LoVo (cell line): ENCODE measurements around the gene HDHD5.

Experiments used
- DNase-seq: peaks from one replicate; pipeline ENCODE4 v3.0.0-alpha.2; 2016; ENCODE audit warnings: low spot score

HDHD5 gene

GRCh38 chr22:17158568-17159503, at the start of gene HDHD5:
Gene HDHD5 (minus strand): TSS chr22:17159277. CDS start chr22:17159251, 26 bp downstream.
- peak; percentile 89 for DNase-seq

GRCh38 chr22:17205432-17205831, 46.4 kb upstream of the HDHD5 start:
- no peak for DNase-seq

DNA sequence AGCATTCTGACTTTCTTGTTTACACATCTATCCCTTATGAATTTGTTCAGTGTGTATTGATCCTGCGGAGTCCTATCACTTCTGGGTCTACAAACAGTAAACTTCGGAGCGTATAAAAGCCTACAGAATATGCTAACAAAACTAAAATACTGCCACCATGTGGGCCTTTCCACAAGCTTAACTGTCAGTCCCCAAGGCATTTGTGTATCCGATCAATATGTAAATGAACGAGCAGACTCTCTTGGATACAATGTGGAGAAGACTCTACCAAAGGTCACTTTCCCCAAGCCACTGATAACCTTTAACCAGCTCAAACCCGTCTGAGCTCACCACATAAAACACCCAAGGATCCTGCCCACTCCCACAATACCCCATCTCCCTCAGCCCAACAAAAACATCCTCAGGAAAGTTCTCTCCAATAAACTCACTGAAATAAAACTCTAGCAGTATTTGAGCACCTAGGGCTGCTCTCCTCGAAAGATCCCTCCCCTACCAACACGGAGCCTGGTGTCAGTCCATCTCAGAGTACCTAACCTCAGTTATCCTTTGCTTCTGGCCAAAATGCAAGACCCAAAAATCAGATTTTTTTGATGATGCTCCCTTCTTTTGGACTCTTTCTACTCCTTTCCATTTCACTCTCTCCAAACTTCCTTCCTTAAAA, 42.3 kb upstream of the HDHD5 start:
- no peak for DNase-seq

DNA sequence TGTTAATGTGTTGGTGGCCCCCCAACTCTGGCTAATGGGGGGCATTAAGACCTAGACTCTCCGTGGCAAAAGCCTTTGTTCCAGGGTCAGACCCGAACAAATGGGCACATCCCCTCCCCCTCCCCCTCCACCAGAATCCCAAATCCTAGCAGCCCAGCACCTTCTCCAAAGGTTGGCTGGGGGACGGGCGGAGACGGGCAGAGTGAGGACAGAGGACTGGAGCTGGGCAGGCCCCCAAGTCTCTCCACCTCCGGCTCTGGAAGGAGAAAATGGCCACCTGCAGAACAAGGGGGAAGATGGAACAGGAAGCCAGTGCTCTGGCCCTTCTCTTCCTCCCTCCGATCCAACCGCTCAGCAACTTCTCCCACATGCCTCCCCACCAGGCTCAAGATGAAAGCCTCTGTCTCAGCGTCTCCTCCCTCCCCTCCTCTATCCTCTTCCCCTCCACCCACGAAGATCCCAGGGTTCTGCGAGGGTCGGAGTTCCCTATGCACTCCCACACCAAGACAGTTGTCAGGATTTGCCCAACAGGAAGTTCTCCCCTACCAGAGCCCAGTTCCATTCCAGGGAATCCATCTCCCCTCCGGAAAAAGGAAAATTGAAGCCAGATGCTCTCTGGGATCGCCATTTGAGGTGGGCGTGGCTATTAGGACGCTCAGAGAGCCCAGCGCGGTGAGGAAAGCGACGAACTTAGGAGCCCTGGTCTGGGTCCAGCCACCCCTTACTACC, 40.1 kb upstream of the HDHD5 start:
- no peak for DNase-seq

- DNase-seq, result no peak
These were observed 39.3 kb upstream of the HDHD5 start for GRCh38 chr22:17198170-17199002.

DNA sequence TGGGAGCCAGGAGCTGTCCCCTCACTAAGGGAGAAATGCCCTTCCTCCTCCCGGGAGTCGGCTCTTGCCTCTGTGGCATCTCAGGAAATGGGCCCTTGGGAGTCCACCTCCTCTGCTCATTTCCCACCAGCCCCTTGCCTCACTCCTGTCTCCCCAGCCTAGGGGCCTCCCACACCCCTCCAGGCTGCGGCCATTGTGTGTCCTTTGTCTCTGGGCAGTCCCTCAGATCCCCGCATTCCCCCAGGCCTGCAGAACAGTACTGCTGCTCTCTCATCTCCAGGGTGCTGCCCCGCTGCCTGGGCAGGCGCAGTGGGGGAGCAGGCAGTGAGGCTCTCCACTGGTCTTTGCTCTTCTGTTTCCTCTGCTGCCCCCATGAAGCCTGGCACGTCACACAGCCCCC, 35.1 kb upstream of the HDHD5 start:
- DNase-seq, result no peak

DNA sequence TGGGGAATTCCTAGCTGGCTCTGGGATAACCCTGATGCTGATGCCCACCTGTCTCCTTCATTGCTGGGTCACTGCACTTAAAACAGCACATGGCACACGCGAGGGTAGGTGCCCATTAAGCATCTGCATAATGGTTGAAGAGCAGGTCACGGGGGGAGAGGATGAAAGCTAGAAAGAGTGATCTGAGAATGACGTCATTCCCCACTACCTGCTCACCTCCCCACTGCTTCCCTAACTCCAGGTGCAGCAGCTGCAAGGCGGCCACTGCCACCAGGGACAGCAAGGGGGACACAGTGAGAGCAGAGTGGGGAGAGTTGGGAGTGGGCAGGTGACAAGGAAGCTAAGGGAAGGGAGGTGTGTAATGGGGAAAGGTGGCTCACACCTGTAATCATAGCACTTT, 33.1 kb upstream of the HDHD5 start:
- DNase-seq, result no peak

DNA sequence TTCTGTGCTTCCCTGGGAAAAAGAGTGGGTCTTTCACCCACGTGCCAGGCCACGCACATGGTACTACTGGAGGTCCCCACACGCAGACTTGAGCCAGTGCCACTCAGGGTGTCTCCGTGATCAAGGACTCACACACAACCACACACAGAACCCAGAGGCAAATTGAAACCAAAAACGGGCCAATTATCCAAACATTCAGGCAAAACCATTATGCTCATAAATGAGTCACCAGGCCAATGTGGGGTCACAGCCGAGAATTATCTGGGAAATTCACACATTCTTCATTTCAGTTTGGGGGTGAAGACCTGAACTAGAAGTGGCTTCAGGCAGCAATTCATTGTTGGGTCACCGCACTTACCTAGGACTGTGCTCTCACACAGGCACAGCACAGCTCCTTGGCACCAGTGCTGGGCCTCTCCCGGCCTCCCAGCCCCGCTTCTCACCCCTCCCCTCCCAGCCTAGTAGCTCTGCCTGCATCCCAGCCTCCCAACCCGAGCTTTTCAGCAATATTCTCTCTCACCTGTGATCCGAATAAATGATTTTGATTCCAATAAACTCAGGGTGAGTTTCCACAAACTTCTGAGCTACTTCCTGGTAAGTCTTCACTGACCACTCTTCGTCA, 32.2 kb upstream of the HDHD5 start:
- no peak for DNase-seq

GRCh38 chr22:17190702-17191101, 31.6 kb upstream of the HDHD5 start:
- no peak for DNase-seq

GRCh38 chr22:17176715-17177114, 17.6 kb upstream of the HDHD5 start:
- DNase-seq, result no peak

GRCh38 chr22:17172029-17172833, 13.2 kb upstream of the HDHD5 start:
- DNase-seq, result no peak

GRCh38 chr22:17171153-17172028, 12.3 kb upstream of the HDHD5 start:
- DNase-seq, result peak; percentile 91

- DNase-seq, result no peak
These were observed 8.4 kb upstream of the HDHD5 start for GRCh38 chr22:17167486-17167885.

- DNase-seq, result no peak
These were observed 5.4 kb upstream of the HDHD5 start for GRCh38 chr22:17164392-17165024.

- DNase-seq, result no peak
These were observed 3.7 kb upstream of the HDHD5 start for GRCh38 chr22:17162731-17163130.

DNA sequence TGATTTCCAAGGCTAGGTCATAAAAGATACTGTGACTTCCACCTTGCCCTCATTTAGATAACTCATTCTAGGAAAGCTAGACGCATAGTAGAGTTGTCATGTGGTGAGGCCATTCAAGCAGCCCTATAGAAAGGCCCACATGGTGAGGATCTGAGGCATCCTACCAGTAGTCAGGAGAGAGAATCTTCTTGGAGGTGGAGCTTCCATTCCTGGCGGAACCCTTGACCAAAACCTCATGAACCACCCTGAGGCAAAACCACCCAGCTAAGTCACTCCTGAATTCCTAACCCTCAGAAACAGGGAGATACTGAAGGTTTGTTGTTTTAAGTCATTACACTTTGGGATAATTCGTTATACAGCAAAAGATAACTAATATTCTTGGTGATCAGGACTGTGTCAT, 2.9 kb upstream of the HDHD5 start:
- DNase-seq, result no peak

GRCh38 chr22:17159504-17159951, 451 bp upstream of the HDHD5 start:
- peak; percentile 85 for DNase-seq

- DNase-seq, result no peak
These were observed 905 bp downstream of the HDHD5 start for GRCh38 chr22:17158176-17158567.

DNA sequence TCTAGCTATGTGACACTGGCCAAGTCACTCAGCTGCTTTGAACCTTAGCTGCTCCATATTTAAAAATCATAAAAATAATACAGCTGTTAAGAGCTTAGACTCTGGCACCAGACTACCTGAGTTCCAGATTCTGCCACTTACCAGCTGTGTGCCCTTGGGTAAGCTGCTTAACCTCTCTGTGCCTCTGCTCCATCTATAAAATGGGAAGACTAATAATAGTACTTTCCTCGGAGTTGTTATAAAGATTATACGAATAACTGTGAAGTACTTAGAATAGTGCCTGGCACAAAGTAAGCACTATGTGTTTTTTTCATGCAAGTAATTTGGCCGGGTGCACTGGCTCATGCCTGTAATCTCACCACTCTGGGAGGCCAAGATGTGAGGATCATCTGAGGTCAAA, 1.4 kb downstream of the HDHD5 start:
- DNase-seq, result no peak
